Fibroblast of skin of left biceps (primary cell): Measurements from ENCODE around the gene CRYBG3.

Experiments used
- DNase-seq, 2 experiments: peaks; one replicate each; pipeline ENCODE4 v3.0.0-alpha.2; 2013; ENCODE audit warnings: low read depth in 2 of 2

CRYBG3 gene

DNA sequence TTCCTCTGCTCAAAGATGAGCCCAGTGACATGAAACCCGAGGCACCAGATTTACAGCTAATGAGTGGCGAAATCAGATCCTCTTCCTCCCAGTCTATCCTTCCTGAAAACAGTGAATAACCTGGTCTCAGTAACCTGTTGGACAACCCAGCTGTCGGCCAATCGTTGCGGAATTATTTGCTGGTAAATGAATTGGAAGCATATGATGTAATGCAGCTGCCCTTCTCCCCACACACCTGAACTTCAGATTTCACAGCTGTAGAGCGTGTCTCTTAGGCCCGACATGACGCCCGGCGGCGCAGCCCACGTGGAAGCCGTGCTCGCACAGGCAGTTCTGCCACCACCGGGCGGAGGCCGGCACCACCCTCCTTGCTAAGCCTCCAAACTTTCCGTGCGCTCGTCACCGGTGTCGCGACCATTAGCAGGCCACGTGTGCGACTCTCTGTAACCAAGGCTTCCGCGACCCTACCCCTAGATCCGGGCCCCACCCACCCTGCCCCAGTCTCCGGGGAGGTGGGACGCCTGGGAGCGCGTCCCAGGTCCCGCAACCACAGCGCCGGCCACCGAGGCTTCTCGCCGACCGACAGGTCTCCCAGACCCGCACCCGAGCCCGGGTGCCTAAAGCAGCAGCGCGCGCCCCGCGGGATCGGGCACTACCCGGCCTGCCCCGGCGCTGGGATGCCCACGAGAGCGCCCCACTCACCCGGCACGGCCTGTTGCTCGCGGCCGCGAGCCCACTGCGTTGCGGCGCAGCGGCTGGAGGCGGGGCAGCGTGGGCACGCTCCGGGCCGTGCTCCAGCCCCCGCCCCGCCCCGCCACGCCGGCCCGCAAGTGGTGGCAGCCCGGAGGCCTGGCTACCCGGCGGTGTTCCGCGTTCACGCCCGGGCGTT lies 150.1 kb downstream of the CRYBG3 start, which contains the start of gene RIOX2:
Gene RIOX2 (minus strand): TSS at position 753 of the 889 bp plus-strand sequence. CDS start 4,838 bp downstream, outside the sequence.
- no peak for DNase-seq

DNA sequence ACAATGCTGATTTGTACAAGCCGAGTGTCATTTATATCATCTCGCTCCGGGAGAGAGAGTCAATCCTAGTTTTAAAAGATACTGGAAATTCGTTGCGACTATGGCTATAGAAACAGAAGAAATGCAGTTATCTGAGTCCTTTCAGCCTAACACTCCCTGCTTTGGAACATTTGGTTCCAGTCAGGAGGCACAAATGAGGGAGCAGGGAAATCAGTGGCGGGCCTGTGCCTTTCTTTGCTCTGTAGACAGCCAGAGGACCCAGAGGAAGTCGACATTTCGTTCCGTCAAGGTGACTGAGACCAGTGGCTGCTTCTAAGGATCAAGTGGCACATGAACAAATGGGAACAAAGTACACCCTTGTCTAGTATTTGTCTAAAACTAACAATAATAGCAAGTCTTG lies 151.2 kb downstream of the CRYBG3 start:
- DNase-seq: no peak

DNA sequence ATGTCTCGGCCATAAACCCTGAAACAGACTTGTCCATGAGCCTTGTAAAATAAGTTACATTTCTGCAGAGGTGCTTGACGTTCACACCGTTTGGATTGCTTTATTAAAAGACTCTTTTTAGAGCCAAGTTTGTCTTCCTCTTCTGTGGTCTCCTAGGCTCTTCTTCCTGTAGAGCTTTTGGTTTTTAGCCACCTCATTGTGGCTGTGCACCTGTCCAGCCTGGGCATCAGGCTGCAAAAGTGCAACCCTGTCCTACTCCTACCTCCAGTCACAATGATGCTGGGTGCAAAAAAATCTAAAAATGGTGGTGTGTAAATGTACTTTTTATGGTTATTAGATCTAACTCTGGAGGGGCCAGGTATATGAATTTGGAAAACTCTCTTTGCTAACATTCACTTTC lies 153.2 kb downstream of the CRYBG3 start:
- DNase-seq: no peak

DNA sequence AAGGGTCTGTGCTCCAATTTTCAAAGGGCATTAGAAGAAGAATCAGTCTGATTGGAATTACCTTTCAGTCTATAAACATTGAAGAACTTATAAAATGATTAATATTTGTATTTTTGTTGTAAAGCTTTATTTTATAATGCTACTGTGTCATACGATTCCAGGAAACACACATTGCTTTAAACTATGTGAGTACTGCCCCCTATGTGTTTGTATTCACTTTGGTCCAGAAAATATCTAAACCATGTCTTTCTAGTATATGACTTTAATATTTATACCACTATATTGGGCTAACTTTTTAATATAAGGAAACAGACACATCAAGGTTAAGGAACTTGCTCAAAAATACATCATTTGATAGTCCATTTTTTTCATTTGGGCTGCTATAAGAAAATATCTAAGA lies 153.7 kb downstream of the CRYBG3 start:
- no peak for DNase-seq

DNA sequence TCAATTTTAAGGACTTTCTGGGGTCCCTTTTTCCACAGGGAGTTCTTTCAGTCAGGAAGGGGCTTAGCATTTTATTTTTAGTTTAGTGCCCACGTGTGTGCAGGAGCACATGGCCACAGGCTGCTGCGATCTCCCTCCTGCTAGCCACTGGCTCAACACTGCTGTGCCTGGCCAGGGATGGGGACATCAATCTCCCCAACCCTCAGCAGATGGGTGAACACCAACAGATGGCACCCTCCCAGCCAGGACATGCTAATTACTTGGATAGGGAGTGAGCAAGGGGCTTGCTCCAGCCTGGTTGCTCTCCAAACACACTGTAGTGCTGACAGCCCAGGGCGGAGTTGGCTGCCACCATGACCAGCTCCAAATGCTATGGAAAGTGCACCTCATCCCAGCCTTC lies 157.8 kb downstream of the CRYBG3 start:
- DNase-seq: no peak

DNA sequence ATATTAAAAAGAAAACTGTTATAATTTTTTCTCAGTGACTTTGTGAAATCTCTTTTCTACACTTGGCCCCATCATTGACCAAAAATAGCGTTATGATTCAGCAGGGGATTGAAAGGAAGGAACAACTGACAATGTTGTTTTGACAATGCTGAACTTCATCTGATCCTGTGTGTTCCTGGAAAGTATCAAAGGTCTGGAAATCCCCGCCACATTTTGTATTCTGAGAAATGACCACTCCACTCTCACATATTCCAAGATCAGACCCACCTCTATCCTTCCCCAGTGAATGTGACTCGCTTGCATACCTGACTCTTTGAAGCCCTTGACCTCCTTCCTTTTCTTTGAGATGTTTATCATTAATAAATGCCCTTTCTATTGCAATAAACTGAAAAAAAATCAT lies 160.1 kb downstream of the CRYBG3 start:
- no peak for DNase-seq

DNA sequence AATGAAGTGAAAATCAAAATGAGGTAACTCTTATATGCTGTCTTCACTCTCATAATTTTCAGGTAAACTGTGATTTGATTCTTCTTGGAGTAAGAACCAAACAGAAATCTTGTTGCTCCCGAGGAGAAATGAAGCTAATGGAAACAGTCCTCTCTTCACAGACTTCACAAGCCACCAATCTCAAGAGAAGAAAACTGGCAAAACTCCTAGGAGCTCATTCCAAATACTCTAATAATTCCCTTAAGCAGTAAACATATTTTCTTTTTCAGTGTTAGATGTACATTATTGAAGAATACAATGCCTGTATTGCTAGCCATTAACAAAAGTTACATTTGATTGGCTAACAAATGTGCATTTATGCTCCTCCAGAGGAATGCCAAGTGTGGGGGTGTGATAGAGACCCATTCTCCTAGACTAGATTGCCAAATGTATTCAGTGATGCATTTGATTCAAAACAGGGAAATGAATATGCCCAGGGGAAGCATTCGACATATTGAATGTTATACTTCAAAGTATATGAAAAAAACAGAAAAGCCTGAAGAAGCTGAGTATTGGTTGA lies 162.2 kb downstream of the CRYBG3 start:
- no peak for DNase-seq

DNA sequence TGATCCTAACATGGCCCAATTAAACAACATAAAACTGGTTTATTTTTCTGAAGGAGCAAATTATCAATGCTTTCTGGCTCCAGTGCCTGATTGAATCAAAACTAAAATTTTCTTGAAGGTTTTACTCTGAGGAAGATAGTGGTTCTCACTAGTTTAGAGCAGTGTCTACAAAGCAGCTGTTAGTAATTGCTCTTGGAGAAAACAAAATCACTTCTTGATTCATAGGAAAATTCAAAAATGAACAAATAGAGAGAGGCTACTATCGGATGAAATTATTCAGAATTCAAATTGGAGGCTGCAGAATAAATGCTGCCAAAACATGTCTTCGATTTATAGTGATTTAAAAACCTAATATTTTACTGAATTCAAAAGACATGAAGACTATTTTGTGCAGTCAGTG lies 165.5 kb downstream of the CRYBG3 start:
- DNase-seq: no peak

DNA sequence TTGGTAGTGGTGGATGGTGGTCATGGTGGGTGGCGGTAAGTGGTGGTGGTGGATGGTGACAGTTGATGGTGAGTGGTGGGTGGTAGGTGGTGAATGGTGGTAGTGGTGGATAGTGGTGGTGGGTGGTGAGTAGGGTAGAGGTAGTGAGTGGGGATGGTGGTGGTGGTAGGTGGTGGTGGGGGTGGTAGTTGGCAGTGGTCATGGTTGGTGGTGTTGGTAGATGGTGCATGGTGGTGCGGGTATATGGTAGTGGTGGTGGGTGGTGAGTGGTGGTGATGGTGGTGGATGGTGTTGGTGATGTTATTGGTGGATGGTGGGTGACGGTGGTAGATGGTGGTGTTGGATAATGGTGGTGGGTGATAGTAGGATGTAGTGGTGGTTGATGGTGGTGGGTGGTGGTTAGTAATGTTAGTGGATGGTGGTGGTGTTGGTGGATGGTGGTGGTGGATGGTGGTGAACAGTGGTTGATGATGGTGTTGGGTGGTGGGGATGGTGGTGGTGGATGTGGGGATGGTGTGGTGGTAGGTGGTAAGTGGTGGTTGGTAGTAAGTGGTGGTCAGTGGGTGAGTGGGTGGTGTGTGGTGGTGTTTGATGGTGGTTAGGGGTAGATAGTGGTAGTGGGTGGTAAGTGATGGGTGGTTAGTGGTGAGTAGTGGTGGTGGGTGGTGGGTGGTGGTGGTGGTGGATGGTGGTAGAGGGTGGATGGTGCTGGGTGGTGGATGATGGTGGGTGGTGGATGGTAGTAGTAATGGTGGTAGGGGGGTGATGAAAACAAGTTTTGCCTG lies 167.2 kb downstream of the CRYBG3 start:
- DNase-seq: no peak

DNA sequence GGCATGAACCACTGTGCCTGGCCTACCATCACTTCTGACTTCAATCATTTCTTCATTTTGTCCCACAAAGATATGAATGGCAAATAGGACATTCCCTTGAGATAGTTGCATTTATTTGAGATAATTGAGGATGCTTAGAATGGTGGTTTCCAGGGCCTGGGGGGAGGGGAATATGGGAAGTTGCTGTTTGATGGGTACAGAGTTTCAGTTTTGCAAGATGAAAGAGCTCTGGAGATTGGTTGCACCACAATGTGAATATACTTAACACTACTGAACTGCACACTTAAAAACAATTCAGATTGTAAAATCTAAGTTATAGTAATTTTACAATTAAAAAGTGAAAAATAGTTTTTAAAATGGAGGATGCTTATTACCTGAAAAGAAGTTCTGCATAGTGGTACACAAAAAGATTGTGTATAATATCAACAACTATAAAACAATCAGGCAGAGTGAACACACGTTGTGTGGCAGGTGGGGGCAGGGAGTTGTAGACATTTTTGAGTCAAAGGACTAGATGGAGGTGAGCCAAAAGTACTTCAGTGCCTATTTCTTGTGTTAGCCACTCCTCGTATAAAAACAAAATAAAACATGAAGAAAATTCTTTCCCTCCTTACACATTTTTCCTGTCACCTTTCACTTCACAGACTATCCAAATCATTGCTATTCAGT lies 168.9 kb downstream of the CRYBG3 start:
- no peak for DNase-seq

DNA sequence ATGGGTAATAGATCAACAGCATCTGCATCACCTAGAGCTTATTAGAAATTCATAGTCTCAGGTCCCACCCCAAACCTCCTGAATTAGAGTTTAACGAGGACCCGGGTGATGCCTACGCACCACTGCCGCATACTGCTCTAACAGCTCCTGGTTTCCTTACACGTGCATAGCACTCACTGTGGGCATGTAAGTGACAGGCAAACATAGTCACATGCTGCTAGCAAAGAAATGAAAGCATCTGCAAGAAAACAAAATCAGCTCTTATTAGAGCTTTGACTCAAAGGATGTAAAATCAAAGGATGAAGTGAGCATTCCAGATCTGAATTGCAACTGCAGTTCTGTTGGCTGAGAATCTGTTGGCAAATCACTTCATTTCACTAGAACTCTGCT lies 169.5 kb downstream of the CRYBG3 start:
- no peak for DNase-seq

DNA sequence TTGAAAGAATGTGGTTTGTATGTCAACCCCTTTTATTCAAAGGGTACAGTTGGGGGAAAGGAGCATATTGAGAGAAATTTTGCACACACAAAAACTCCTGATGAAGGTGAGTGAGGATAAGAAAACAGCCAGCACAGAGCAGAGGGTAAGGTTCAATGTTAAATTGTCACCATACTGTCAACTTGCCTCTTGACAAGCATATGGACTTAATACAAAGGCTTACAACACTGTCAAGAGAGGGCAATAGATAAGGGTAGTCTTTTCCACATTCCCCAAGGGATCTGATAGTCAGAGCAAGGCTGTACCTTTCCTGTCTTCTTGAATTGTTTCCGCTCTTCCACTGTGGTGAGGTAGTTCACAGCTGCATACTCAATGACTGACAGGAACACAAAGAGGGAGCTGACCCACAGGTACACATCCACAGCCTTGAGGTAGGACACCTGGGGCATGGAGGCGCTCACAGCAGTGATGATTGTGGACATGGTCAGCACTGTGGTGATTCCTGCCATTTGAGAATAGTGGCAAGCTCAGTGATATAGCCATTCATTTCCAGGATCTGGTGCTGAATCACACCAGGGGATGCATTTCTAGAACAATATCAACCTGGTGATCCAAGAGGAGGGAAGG lies 170.8 kb downstream of the CRYBG3 start:
- DNase-seq: no peak

DNA sequence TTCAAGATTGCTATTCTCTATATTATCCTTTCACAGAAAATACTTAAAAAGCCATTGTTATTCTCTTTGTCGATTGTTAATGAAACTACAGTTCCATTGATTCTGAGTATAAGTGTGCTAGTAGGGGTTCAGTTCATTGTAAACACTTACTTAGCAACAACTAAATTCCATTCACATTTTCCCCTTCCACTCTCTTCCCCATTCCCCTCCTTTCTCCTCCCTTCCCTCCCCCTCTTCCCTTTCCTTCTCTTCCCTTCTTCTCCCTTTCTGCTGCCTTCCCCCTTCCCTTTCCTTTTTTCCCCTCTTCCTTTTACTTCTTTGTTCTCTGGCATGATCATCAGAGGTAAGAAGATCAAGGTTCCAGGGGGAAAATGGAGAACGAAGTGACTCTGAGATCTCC lies 171.7 kb downstream of the CRYBG3 start:
- no peak for DNase-seq

DNA sequence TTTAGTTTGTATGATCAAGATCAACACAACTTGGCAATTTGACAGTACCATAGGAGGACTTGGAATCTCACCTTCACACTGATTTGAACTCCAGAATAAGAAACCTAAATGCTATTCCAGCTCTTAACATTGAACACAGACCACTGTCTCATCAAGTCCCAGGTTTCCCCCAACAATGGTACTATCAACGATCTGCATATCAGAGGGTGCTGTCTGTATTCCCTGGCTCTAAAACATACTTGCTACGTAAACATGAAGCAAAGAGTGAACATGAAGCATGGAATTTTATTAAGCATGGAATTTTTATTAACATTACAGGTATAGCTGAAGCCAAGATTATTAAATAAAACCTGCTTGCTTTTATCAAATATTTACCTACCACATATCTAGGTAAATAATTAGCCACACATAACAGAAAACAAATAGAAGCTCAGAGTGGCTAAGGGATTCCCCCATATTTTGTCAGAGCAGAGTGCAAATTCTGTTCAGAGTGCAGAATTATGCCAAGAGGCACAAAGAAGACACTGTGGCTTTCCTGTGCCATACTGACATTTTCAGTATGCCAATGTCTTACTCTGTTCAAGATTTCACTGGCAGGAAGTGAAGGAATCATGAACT lies 172.6 kb downstream of the CRYBG3 start:
- no peak for DNase-seq
